K562 (cell line): ENCODE results near the gene MCL1. TPM values are rescaled to one million over a fixed set of nuclear protein-coding genes. Genes with fewer than 3 reads are reported as not detected.

Source experiments
- HDGF ChIP-seq: fragments of 450-650 bp; IDR thresholded peaks from 2 replicates; pipeline ENCODE4 v1.6.1; 2016
- KDM1A ChIP-seq, 2 experiments: fragments of 450-650 bp; IDR thresholded peaks; 2 replicates each; pipeline ENCODE4 v1.6.1; 2016; ENCODE audit warnings: mild to moderate bottlenecking in 2 of 2
- KLF1 ChIP-seq: fragments of 450-650 bp; IDR thresholded peaks from 2 replicates; pipeline ENCODE4 v1.6.1; 2016; ENCODE audit warnings: missing genetic modification characterization, missing compliant biosample characterization
- LARP7 ChIP-seq: fragments of 450-650 bp; IDR thresholded peaks from 2 replicates; pipeline ENCODE4 v1.6.1; 2016
- MAFK ChIP-seq: IDR thresholded peaks from 2 replicates; pipeline ENCODE4 v1.6.1; 2011; ENCODE audit warnings: low read length, improper control_type of control experiment
- NR0B1 ChIP-seq: fragments of 450-650 bp; IDR thresholded peaks from one replicate; pipeline ENCODE4 v1.6.1; 2018; ENCODE audit warnings: mild to moderate bottlenecking, moderate library complexity; ENCODE audit not compliant: partially characterized antibody
- POLR2B ChIP-seq: fragments of 450-650 bp; IDR thresholded peaks from 2 replicates; pipeline ENCODE4 v1.6.1; 2018; ENCODE audit warnings: low read depth; ENCODE audit not compliant: partially characterized antibody
- PTRF ChIP-seq: fragments of 450-650 bp; IDR thresholded peaks from 2 replicates; pipeline ENCODE4 v1.6.1; 2016; ENCODE audit warnings: mild to moderate bottlenecking, missing genetic modification characterization, missing compliant biosample characterization
- SNRNP70 ChIP-seq: fragments of 200-400 bp; formaldehyde crosslinking; optimal IDR thresholded peaks from 2 replicates; pipeline ENCODE3; 2017; ENCODE audit warnings: low read depth, low read length
- SRSF7 ChIP-seq: fragments of 200-400 bp; formaldehyde crosslinking; optimal IDR thresholded peaks from 2 replicates; pipeline ENCODE3; 2017; ENCODE audit warnings: mild to moderate bottlenecking, low read depth, low read length
- TGIF2 ChIP-seq: sonication (generic); formaldehyde crosslinking; IDR thresholded peaks from 2 replicates; pipeline ENCODE4 v1.8.1; 2022; ENCODE audit warnings: mild to moderate bottlenecking, missing genetic modification reagents, moderate library complexity
- TRIM24 ChIP-seq, 2 experiments: fragments of 450-650 bp; IDR thresholded peaks; 2 replicates each; pipeline ENCODE4 v1.6.1; 2016
- WHSC1 ChIP-seq: IDR thresholded peaks from one replicate; pipeline ENCODE4 v1.6.1; 2012; ENCODE audit warnings: low read length, control low read depth, inconsistent platforms
- ZNF197 ChIP-seq: fragments of 200-800 bp; sonication (Bioruptor generic); IDR thresholded peaks from 2 replicates; pipeline ENCODE4 v1.6.1; 2016; ENCODE audit warnings: low read depth, missing genetic modification characterization, missing compliant biosample characterization
- ZNF263 ChIP-seq: sonication (generic); formaldehyde crosslinking; IDR thresholded peaks from 2 replicates; pipeline ENCODE4 v1.8.0; 2022; ENCODE audit warnings: mild to moderate bottlenecking, missing genetic modification reagents, borderline replicate concordance
- ZNF3 ChIP-seq: fragments of 250-450 bp; sonication (Bioruptor Pico); IDR thresholded peaks from 2 replicates; pipeline ENCODE4 v1.5.0; 2021; ENCODE audit warnings: mild to moderate bottlenecking, moderate library complexity
- ZNF316 ChIP-seq: fragments of 450-650 bp; IDR thresholded peaks from 2 replicates; pipeline ENCODE4 v1.6.1; 2016
- ZNF407 ChIP-seq: fragments of 450-650 bp; IDR thresholded peaks from 2 replicates; pipeline ENCODE4 v1.6.1; 2016; ENCODE audit warnings: low read depth
- ZNF696 ChIP-seq: fragments of 250-450 bp; sonication (Bioruptor Pico); conservative IDR thresholded peaks from 2 replicates; pipeline ENCODE4 v1.4.0; 2020; ENCODE audit warnings: mild to moderate bottlenecking, moderate library complexity
- polyA plus RNA-seq, 8 experiments: library from polyadenylated mRNA; depleted of rRNA in 4 of 8; stranded (reverse) in 5 of 8; unstranded in 3 of 8; fragments of >200 nt; fragmentation: Nextera tagmentation in 2 of 8; fragmentation: Illumina TruSeq in 1 of 8; extraction: Ambion mirVana in 2 of 8; extraction: Trizol in 1 of 8; gene quantifications; 2 replicates each; pipeline versions ENCODE4 v1.2.1 to v1.2.3, GENCODE V29; 2011 to 2014; ENCODE audit warnings: inconsistent platforms in 1 of 8, missing spikeins in 1 of 8
- total RNA-seq, 7 experiments: library from RNA; depleted of rRNA in 6 of 7; stranded (reverse); fragments of >200 nt in 6 of 7; fragmentation: Illumina TruSeq in 2 of 7; extraction: Trizol in 2 of 7; gene quantifications; 2 replicates each; pipeline versions ENCODE4 v1.2.1 to v1.2.3, GENCODE V29; 2011 to 2021; ENCODE audit warnings: low replicate concordance in 1 of 7

The MCL1 gene
- total and polyA plus RNA-seq, 9 of the 15 experiments (the other 6 are each of a cell fraction or from before 2014, with no cell fraction given) = 27.1 to 224 (median 138) TPM

GRCh38 chr1:150619576-150620509 lies 40.4 kb upstream of the MCL1 start (continued):
- TF ChIP-seq ZNF316 = peak; percentile 41; the same call in 1 of the 2 replicates
- TF ChIP-seq KLF1 (tag) = no peak
- TF ChIP-seq ZNF263 (CRISPR knock-in tag) = no peak
- TF ChIP-seq SRSF7 = no peak
- no peak for TF ChIP-seq WHSC1
- no peak for TF ChIP-seq HDGF
- TF ChIP-seq POLR2B = peak; percentile 10
- TF ChIP-seq PTRF (tag) = no peak
- no peak for TF ChIP-seq TGIF2 (CRISPR knock-in tag)
- no peak for TF ChIP-seq ZNF3 (CRISPR knock-in tag)
- TF ChIP-seq NR0B1 = no peak
- TF ChIP-seq ZNF696 (CRISPR knock-in tag) = no peak
- TF ChIP-seq SNRNP70 = no peak
- no peak for TF ChIP-seq LARP7
- TF ChIP-seq KDM1A (IDR thresholded peaks at IDR 0.05) = peak; percentile 96 to 97
- TF ChIP-seq MAFK = no peak
- TF ChIP-seq ZNF407 = no peak
- TF ChIP-seq ZNF197 = no peak
- TF ChIP-seq TRIM24 (IDR thresholded peaks at IDR 0.05) = peak; percentile 47 to 77; a peak in 3 of 4 replicates
